ENCODE data around the gene KIF5A. TPM values are rescaled to one million over a fixed set of nuclear protein-coding genes. Genes with fewer than 3 reads are reported as not detected.

KIF5A gene
- total and polyA plus RNA-seq, 3 experiments from 2014 or later: 0.12 to 2.1 (median 1.8) TPM

DNA sequence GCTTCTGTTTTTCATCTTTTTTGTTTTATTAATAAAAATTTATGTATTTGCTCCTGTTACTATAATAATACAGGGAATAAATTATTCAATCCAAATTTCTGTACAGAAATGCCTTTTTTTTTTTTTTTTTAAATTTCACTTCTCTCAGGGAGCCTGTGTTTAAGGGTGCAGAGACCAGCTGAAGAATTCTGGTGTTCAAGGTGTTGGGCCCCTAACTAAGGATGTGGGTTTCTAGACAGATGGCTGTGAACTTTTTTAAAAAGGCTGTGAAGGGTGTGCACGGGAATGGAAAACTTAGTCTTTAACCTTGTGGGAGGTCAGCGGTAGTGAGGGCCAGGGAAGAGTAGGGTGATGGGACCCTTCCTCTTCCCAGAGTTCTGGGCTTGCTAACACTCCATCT is 53.5 kb downstream of the KIF5A start:
- Histone ChIP-seq H3K27me3 (ENCODE audit: insufficient read depth, low read length, poor library complexity, severe bottlenecking) (no peaks in the 10 kb centered on the region), H3K9me3 (ENCODE audit: low read length) (no peaks in the 10 kb centered on the region), H3K36me3 (ENCODE audit: insufficient read depth, low read length) (peaks cover 19% of the 10 kb centered on the region), H3K4me3 (ENCODE audit: low read length) (no peak overlapping the region), H3K27ac (ENCODE audit: low read depth, low read length) (no peak overlapping the region), H3K4me1 (ENCODE audit: insufficient read depth, low read length) (peaks cover 28% of the 10 kb centered on the region)
- DNase-seq: no peak
- peak overlapping the region; percentile 64 to 94 (median 90) for H3K27ac Mint-ChIP-seq
- H3K9me3 Mint-ChIP-seq: no peaks in the 10 kb centered on the region
- peaks cover 0 to 1% of the 10 kb centered on the region in 2 donors for H3K27me3 Mint-ChIP-seq
- CTCF ChIA-PET: interaction anchor here (0.9 to 1.6 kb wide), 4 partner anchors 12 to 151 kb away, joined by 3 to 6 read pairs (median 4); partner anchors contain the start of gene B4GALNT1
- H3K36me3 Mint-ChIP-seq: peaks cover 0 to 55% (median 26%) of the 10 kb centered on the region in 3 donors
- POLR2A ChIA-PET: no interaction called here
- H3K4me3 Mint-ChIP-seq: peak overlapping the region; percentile 85 to 94 (median 88)
- peaks cover 32 to 43% (median 37%) of the 10 kb centered on the region in 3 donors for H3K4me1 Mint-ChIP-seq

GRCh38 chr12:57603815-57604453 is 54.1 kb downstream of the KIF5A start:
- Mint-ChIP-seq H3K27me3 (peaks cover 0 to under 1% of the 10 kb centered on the region in 2 donors), H3K4me1 (peaks cover 32 to 43% (median 37%) of the 10 kb centered on the region in 3 donors), H3K36me3 (peaks cover 0 to 51% (median 26%) of the 10 kb centered on the region in 3 donors), H3K9me3 (no peaks in the 10 kb centered on the region), H3K4me3 (peak overlapping the region; percentile 85 to 94 (median 88)), H3K27ac (peak overlapping the region; percentile 64 to 94 (median 90))
- ChIA-PET POLR2A (no interaction called here), CTCF (interaction anchor here (0.9 to 1.6 kb wide), 4 partner anchors 12 to 151 kb away, joined by 3 to 6 read pairs (median 4); partner anchors contain the start of gene B4GALNT1)
- Histone ChIP-seq H3K4me1 (ENCODE audit: insufficient read depth, low read length) (peaks cover 28% of the 10 kb centered on the region), H3K27ac (ENCODE audit: low read depth, low read length) (no peak overlapping the region), H3K4me3 (ENCODE audit: low read length) (peak overlapping the region; percentile 78), H3K27me3 (ENCODE audit: insufficient read depth, low read length, poor library complexity, severe bottlenecking) (no peaks in the 10 kb centered on the region), H3K9me3 (ENCODE audit: low read length) (no peaks in the 10 kb centered on the region), H3K36me3 (ENCODE audit: insufficient read depth, low read length) (peaks cover 14% of the 10 kb centered on the region)
- no peak for DNase-seq

DNA sequence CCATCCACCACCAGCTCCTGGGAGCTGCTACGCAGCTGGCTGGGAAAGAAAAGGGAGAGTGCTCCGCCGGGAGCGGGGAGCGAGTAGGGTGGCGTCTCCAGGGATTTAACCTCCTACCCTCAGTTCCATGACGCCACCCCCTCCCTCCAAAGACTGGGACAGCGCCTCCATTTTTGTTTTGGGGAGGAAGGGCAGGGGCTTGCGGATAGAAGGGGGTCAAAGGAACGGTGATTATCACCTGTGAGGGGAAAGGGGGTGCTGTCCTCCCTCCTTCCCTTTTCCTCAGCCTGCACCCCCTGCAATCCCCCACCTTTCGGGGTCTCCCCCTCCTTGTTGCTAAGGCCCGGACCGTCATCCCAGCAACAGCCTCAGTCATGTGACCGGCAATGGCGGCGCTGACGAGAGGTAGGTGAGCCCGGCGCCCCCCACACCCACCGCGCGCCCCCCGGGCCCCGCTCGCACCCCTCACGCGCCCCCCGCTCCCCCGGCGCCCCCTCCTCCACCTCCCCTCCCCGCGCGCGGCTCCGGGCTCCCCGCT is 54.7 kb downstream of the KIF5A start, which contains the start of gene DTX3:
Gene DTX3 (plus strand): TSS at position 371 of the 538 bp plus-strand sequence. CDS start 1,694 bp downstream, outside the sequence.
- Mint-ChIP-seq H3K36me3 (peaks cover 0 to 50% (median 24%) of the 10 kb centered on the region in 3 donors), H3K4me1 (peaks cover 32 to 43% (median 37%) of the 10 kb centered on the region in 3 donors), H3K9me3 (no peaks in the 10 kb centered on the region), H3K27me3 (no peaks in the 10 kb centered on the region), H3K4me3 (peak within 1 kb of the TSS; percentile 85 to 94 (median 88)), H3K27ac (peak within 1 kb of the TSS; percentile 64 to 96 (median 92))
- Histone ChIP-seq H3K36me3 (ENCODE audit: insufficient read depth, low read length) (peaks cover 12% of the 10 kb centered on the region), H3K4me3 (ENCODE audit: low read length) (peak within 1 kb of the TSS; percentile 78), H3K27me3 (ENCODE audit: insufficient read depth, low read length, poor library complexity, severe bottlenecking) (no peaks in the 10 kb centered on the region), H3K4me1 (ENCODE audit: insufficient read depth, low read length) (peaks cover 28% of the 10 kb centered on the region), H3K9me3 (ENCODE audit: low read length) (no peaks in the 10 kb centered on the region), H3K27ac (ENCODE audit: low read depth, low read length) (no peak within 1 kb of the TSS)
- POLR2A ChIA-PET: no interaction called here
- CTCF ChIA-PET: interaction anchor here (0.9 to 1.6 kb wide), 3 partner anchors 22 to 152 kb away, joined by 3 to 6 read pairs (median 5); partner anchors contain the start of gene B4GALNT1
- peak in 2 of 5 donors; percentile 56 to 73 for DNase-seq

- no peak overlapping the region for H3K27ac ChIP-seq (ENCODE audit: low read depth, low read length)
- H3K4me3 ChIP-seq (ENCODE audit: low read length): peak overlapping the region; percentile 69
- no peaks in the 10 kb centered on the region for H3K9me3 ChIP-seq (ENCODE audit: low read length)
- peaks cover 0 to under 1% of the 10 kb centered on the region in 2 donors for H3K27me3 Mint-ChIP-seq
- no peaks in the 10 kb centered on the region for H3K27me3 ChIP-seq (ENCODE audit: insufficient read depth, low read length, poor library complexity, severe bottlenecking)
- H3K4me1 ChIP-seq (ENCODE audit: insufficient read depth, low read length): peaks cover 29% of the 10 kb centered on the region
- no peak for DNase-seq
- H3K27ac Mint-ChIP-seq: peak overlapping the region in 6 of 8 donors; percentile 80 to 96 (median 90)
- peaks cover 32 to 43% (median 37%) of the 10 kb centered on the region in 3 donors for H3K4me1 Mint-ChIP-seq
- ChIA-PET CTCF (interaction anchor here (0.8 to 3.0 kb wide), 3 partner anchors 16 to 22 kb away, joined by 3 to 12 read pairs (median 4); no protein-coding TSS in a partner anchor), POLR2A (no interaction called here)
- H3K9me3 Mint-ChIP-seq: no peaks in the 10 kb centered on the region
- peaks cover 0 to 44% (median 21%) of the 10 kb centered on the region in 3 donors for H3K36me3 Mint-ChIP-seq
- H3K4me3 Mint-ChIP-seq: peak overlapping the region; percentile 85 to 94 (median 88)
- H3K36me3 ChIP-seq (ENCODE audit: insufficient read depth, low read length): peaks cover 12% of the 10 kb centered on the region
These were observed 55.4 kb downstream of the KIF5A start for GRCh38 chr12:57604992-57605810.

DNA sequence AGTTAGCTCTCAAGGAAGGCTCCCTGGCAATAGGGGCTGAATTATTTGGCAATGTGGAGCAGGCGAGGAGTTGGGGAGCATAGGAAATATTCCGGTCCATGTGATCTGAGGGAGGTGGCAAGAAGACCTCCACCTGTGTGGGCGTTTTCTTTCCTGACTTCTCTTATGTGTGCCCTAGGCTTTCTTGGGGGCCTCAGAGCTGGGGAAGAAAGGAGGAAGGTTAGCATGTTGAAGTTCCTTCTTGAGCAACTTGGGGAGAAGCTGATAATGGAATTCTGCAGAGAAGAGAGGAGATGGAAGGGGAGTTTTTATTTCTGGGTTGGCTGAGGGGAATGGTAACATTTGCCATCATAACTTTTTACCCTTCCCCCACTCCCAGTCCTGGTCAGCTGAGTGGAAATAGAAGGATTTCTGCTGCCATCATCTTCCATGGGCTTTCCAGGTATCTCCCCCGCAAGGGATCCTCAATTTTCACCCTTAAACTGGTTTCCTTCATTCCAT is 56.0 kb downstream of the KIF5A start:
- H3K4me3 ChIP-seq (ENCODE audit: low read length): no peak overlapping the region
- peaks cover 3 to 4% of the 10 kb centered on the region in 2 donors for H3K27me3 Mint-ChIP-seq
- no peak overlapping the region for H3K27ac ChIP-seq (ENCODE audit: low read depth, low read length)
- ChIA-PET POLR2A (interaction anchor here (0.6 kb wide), 1 partner anchor 27 kb away, joined by 3 read pairs; the partner anchor contains the start of gene B4GALNT1), CTCF (interaction anchor here (0.6 to 3.0 kb wide), 4 partner anchors 13 to 165 kb away, joined by 3 to 12 read pairs (median 4); no protein-coding TSS in a partner anchor)
- peak overlapping the region; percentile 73 to 90 (median 88) for H3K4me3 Mint-ChIP-seq
- H3K9me3 Mint-ChIP-seq: no peaks in the 10 kb centered on the region
- H3K36me3 ChIP-seq (ENCODE audit: insufficient read depth, low read length): peaks cover 10% of the 10 kb centered on the region
- no peaks in the 10 kb centered on the region for H3K9me3 ChIP-seq (ENCODE audit: low read length)
- no peaks in the 10 kb centered on the region for H3K27me3 ChIP-seq (ENCODE audit: insufficient read depth, low read length, poor library complexity, severe bottlenecking)
- peaks cover 36 to 49% (median 44%) of the 10 kb centered on the region in 3 donors for H3K4me1 Mint-ChIP-seq
- no peak for DNase-seq
- H3K27ac Mint-ChIP-seq: peak overlapping the region in 5 of 8 donors; percentile 34 to 96 (median 88)
- H3K36me3 Mint-ChIP-seq: peaks cover 0 to 37% (median 18%) of the 10 kb centered on the region in 3 donors
- peaks cover 36% of the 10 kb centered on the region for H3K4me1 ChIP-seq (ENCODE audit: insufficient read depth, low read length)

GRCh38 chr12:57606399-57606798 is 56.6 kb downstream of the KIF5A start:
- H3K4me3 Mint-ChIP-seq: peak overlapping the region in 6 of 7 donors; percentile 44 to 90 (median 86)

DNA sequence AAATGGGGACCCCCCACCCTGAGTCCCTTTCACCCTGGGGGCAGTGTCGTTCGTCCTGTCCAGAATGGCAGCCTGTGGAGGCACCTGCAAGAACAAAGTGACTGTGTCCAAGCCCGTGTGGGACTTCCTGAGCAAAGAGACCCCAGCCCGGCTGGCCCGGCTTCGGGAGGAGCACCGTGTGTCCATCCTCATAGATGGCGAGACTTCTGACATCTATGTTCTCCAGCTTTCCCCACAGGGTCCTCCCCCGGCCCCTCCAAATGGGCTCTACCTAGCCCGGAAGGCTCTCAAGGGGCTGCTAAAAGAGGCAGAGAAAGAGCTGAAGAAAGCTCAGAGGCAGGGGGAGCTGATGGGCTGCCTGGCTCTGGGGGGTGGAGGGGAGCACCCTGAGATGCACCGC is 57.0 kb downstream of the KIF5A start:
- Mint-ChIP-seq H3K4me1 (peaks cover 36 to 53% (median 44%) of the 10 kb centered on the region in 3 donors), H3K27ac (peak overlapping the region in 1 of 8 donors; percentile 15), H3K4me3 (peak overlapping the region in 4 of 7 donors; percentile 6 to 90 (median 60)), H3K9me3 (no peaks in the 10 kb centered on the region), H3K36me3 (peaks cover 0 to 28% (median 10%) of the 10 kb centered on the region in 3 donors), H3K27me3 (peaks cover 4% of the 10 kb centered on the region in 2 donors)
- no peak for DNase-seq
- POLR2A ChIA-PET: no interaction called here
- H3K27me3 ChIP-seq (ENCODE audit: insufficient read depth, low read length, poor library complexity, severe bottlenecking): no peaks in the 10 kb centered on the region
- H3K36me3 ChIP-seq (ENCODE audit: insufficient read depth, low read length): peaks cover under 1% of the 10 kb centered on the region
- no peak overlapping the region for H3K4me3 ChIP-seq (ENCODE audit: low read length)
- H3K4me1 ChIP-seq (ENCODE audit: insufficient read depth, low read length): peaks cover 39% of the 10 kb centered on the region
- CTCF ChIA-PET: interaction anchor here (1.1 to 3.0 kb wide), 3 partner anchors 14 to 27 kb away, joined by 3 to 12 read pairs (median 3); no protein-coding TSS in a partner anchor
- no peaks in the 10 kb centered on the region for H3K9me3 ChIP-seq (ENCODE audit: low read length)
- H3K27ac ChIP-seq (ENCODE audit: low read depth, low read length): no peak overlapping the region

More at GRCh38 chr12:57606399-57606798, 56.6 kb downstream of the KIF5A start:
- DNase-seq: no peak
- H3K9me3 Mint-ChIP-seq: no peaks in the 10 kb centered on the region
- Histone ChIP-seq H3K27ac (ENCODE audit: low read depth, low read length) (no peak overlapping the region), H3K9me3 (ENCODE audit: low read length) (no peaks in the 10 kb centered on the region), H3K4me1 (ENCODE audit: insufficient read depth, low read length) (peaks cover 39% of the 10 kb centered on the region), H3K36me3 (ENCODE audit: insufficient read depth, low read length) (peaks cover 4% of the 10 kb centered on the region), H3K4me3 (ENCODE audit: low read length) (no peak overlapping the region), H3K27me3 (ENCODE audit: insufficient read depth, low read length, poor library complexity, severe bottlenecking) (no peaks in the 10 kb centered on the region)
- ChIA-PET POLR2A (interaction anchor here (0.6 kb wide), 1 partner anchor 26 kb away, joined by 3 read pairs; the partner anchor contains the start of gene B4GALNT1), CTCF (interaction anchor here (0.6 to 3.0 kb wide), 4 partner anchors 13 to 165 kb away, joined by 3 to 12 read pairs (median 3); no protein-coding TSS in a partner anchor)
- peaks cover 36 to 51% (median 44%) of the 10 kb centered on the region in 3 donors for H3K4me1 Mint-ChIP-seq
- H3K27me3 Mint-ChIP-seq: peaks cover 4% of the 10 kb centered on the region in 2 donors
- H3K27ac Mint-ChIP-seq: peak overlapping the region in 5 of 8 donors; percentile 11 to 83 (median 55)
- H3K36me3 Mint-ChIP-seq: peaks cover 0 to 32% (median 13%) of the 10 kb centered on the region in 3 donors

All from CD8-positive, alpha-beta memory T cell (primary cell).